HepG2 (cell line): ENCODE results near the gene SLC4A5. TPM values are rescaled to one million over a fixed set of nuclear protein-coding genes. Genes with fewer than 3 reads are reported as not detected.

Source experiments
- ATAC-seq: fragments of 200-7000 bp; cut with Tn5 transposase; 3 replicates; pipeline ENCODE4 v1.9.1; 2020; ENCODE audit warnings: mild to moderate bottlenecking, moderate library complexity
- BruUV-seq: library from RNA; stranded (reverse); fragments of 400-500 nt; replicated peaks from 2 replicates; lab custom pipeline; 2021; lab: Mats Ljungman, UMichigan
- CTCF ChIA-PET: fragments of 300-600 bp; formaldehyde crosslinking; extraction: SDS; loops from one replicate; lab custom pipeline; 2021; ENCODE audit warnings: low total read pairs, inconsistent platforms, low intra/inter-chr PET ratio; lab: Yijun Ruan, JAX
- POLR2A ChIA-PET: fragments of 350-600 bp; sonication (Branson Sonifier 250); formaldehyde crosslinking; loops from one replicate; lab custom pipeline; 2020; ENCODE audit warnings: antibody characterized with exemption, inconsistent platforms; lab: Yijun Ruan, JAX
- DNase-seq: peaks from one replicate; pipeline ENCODE4 v3.0.0-alpha.2; 2015; ENCODE audit warnings: low spot score
- FAIRE-seq: peaks from 3 replicates; lab custom pipeline; 2011; peaks lifted over from hg19 to GRCh38; lab: Jason Lieb, UNC
- H2AFZ ChIP-seq: one replicate; pipeline ENCODE4 v1.6.1; 2011; ENCODE audit warnings: low read length, inconsistent platforms
- H3K27ac ChIP-seq: fragments of 300-600 bp; 3 replicates; pipeline ENCODE4 v1.8.0; 2011; ENCODE audit warnings: mixed run types, mild to moderate bottlenecking, mixed read lengths, low read length, inconsistent platforms; ENCODE audit not compliant: insufficient read depth; ENCODE audit errors: extremely low read length
- H3K27me3 ChIP-seq, 2 experiments: fragments of 200-600 bp in 1 of 2; 2 replicates in 1 of 2; 3 replicates in 1 of 2; pipeline versions ENCODE4 v1.6.0 to v1.8.0; 2011; ENCODE audit warnings: low read length in 2 of 2, mild to moderate bottlenecking in 2 of 2, moderate library complexity in 2 of 2, inconsistent platforms in 1 of 2; ENCODE audit not compliant: insufficient read depth in 2 of 2, control insufficient read depth in 1 of 2
- H3K36me3 ChIP-seq, 2 experiments: fragments of 200-600 bp in 1 of 2; replicated peaks in 1 of 2; 2 replicates in 1 of 2; 3 replicates in 1 of 2; pipeline versions ENCODE4 v1.5.1 to v1.8.0; 2011; ENCODE audit warnings: low read length in 2 of 2, inconsistent platforms in 1 of 2; ENCODE audit not compliant: insufficient read depth in 2 of 2, control insufficient read depth in 1 of 2
- H3K4me1 ChIP-seq: 2 replicates; pipeline ENCODE4 v1.5.1; 2012; ENCODE audit warnings: low read length, inconsistent platforms; ENCODE audit not compliant: insufficient read depth
- H3K4me2 ChIP-seq: 2 replicates; pipeline ENCODE4 v1.6.0; 2011; ENCODE audit warnings: low read depth, low read length, inconsistent platforms
- H3K4me3 ChIP-seq, 3 experiments: fragments of 200-600 bp in 1 of 3; sonication (generic), shearing (Covaris generic) in 1 of 3; replicated peaks in 1 of 3; 2 replicates each; pipeline ENCODE4 v1.5.1; 2011 to 2016; ENCODE audit warnings: low read length in 3 of 3, inconsistent platforms in 2 of 3, low read depth in 2 of 3, mild to moderate bottlenecking in 2 of 3, control low read depth in 1 of 3, mixed read lengths in 1 of 3; ENCODE audit not compliant: insufficient read depth in 1 of 3
- H3K79me2 ChIP-seq: one replicate; pipeline ENCODE4 v1.6.1; 2011; ENCODE audit warnings: low read length, inconsistent platforms; ENCODE audit not compliant: insufficient read depth
- H3K9ac ChIP-seq: 2 replicates; pipeline ENCODE4 v1.6.0; 2011; ENCODE audit warnings: mild to moderate bottlenecking, low read depth, low read length, inconsistent platforms; ENCODE audit not compliant: insufficient read depth
- H3K9me3 ChIP-seq: 2 replicates; pipeline ENCODE4 v1.5.1; 2012; ENCODE audit warnings: mild to moderate bottlenecking, low read length
- H4K20me1 ChIP-seq: 2 replicates; pipeline ENCODE4 v1.6.0; 2011; ENCODE audit warnings: inconsistent platforms, mild to moderate bottlenecking, low read length, moderate library complexity; ENCODE audit not compliant: insufficient read depth
- BATF2 ChIP-seq: sonication (generic); formaldehyde crosslinking; IDR thresholded peaks from 2 replicates; pipeline ENCODE4 v1.8.0; 2022; ENCODE audit warnings: mild to moderate bottlenecking, missing genetic modification reagents, moderate library complexity
- BCL3 ChIP-seq: sonication (generic); formaldehyde crosslinking; IDR thresholded peaks from 2 replicates; pipeline ENCODE4 v1.5.1; 2020; ENCODE audit warnings: mild to moderate bottlenecking, missing genetic modification reagents, moderate library complexity
- BRCA1 ChIP-seq: sonication (generic); formaldehyde crosslinking; IDR thresholded peaks from 2 replicates; pipeline ENCODE4 v1.4.0; 2020; ENCODE audit warnings: missing genetic modification reagents
- DZIP1 ChIP-seq: sonication (generic); formaldehyde crosslinking; IDR thresholded peaks from 2 replicates; pipeline ENCODE4 v1.5.0; 2020; ENCODE audit warnings: mild to moderate bottlenecking, missing genetic modification reagents
- HCFC1 ChIP-seq: fragments of 150-350 bp; IDR thresholded peaks from 2 replicates; pipeline ENCODE4 v1.6.1; 2014; ENCODE audit warnings: low read depth, low read length
- HMGA1 ChIP-seq: sonication (generic); formaldehyde crosslinking; conservative IDR thresholded peaks from 2 replicates; pipeline ENCODE4 v1.4.0; 2020; ENCODE audit warnings: missing genetic modification reagents
- MTF2 ChIP-seq: sonication (generic); formaldehyde crosslinking; IDR thresholded peaks from 2 replicates; pipeline ENCODE4 v1.5.0; 2020; ENCODE audit warnings: missing genetic modification reagents, borderline replicate concordance
- NFKB2 ChIP-seq: sonication (generic); formaldehyde crosslinking; IDR thresholded peaks from 2 replicates; pipeline ENCODE4 v1.4.0; 2020; ENCODE audit warnings: missing genetic modification reagents, borderline replicate concordance
- SETDB1 ChIP-seq: sonication (generic); formaldehyde crosslinking; IDR thresholded peaks from 2 replicates; pipeline ENCODE4 v1.5.1; 2020; ENCODE audit warnings: missing genetic modification reagents, mild to moderate bottlenecking, borderline replicate concordance
- SIN3B ChIP-seq: fragments of 150-350 bp; IDR thresholded peaks from 2 replicates; pipeline ENCODE4 v1.6.1; 2014; ENCODE audit warnings: low read length
- ZNF503 ChIP-seq: sonication (generic); formaldehyde crosslinking; IDR thresholded peaks from 2 replicates; pipeline ENCODE4 v1.4.0; 2020; ENCODE audit warnings: missing genetic modification reagents
- ZNF614 ChIP-seq: IDR thresholded peaks from 2 replicates; pipeline ENCODE4 v1.6.1; 2018; ENCODE audit warnings: missing biosample characterization, missing genetic modification reagents, inconsistent platforms, borderline replicate concordance
- WGBS: methylation state at CpG from one replicate; pipeline ENCODE4 v1.1.6; 2017; ENCODE audit warnings: low lambda C conversion rate; 5-methylcytosine and 5-hydroxymethylcytosine counted together
- in situ Hi-C: cut with HindIII; loops from 2 replicates; pipeline ENCODE4 v1.10.0; 2017; ENCODE audit warnings: low pct_unique_long_range_greater_than_20kb; ENCODE audit not compliant: extremely low pct_ligation_motif_present
- intact Hi-C: fragments of 100-400 bp; cut with micrococcal nuclease; formaldehyde crosslinking; loops from one replicate; pipeline ENCODE4 v1.10.0; 2022; ENCODE audit not compliant: unreplicated experiment
- polyA plus RNA-seq, 8 experiments: library from polyadenylated mRNA; depleted of rRNA in 3 of 8; stranded (reverse) in 7 of 8; unstranded in 1 of 8; fragments of >200 nt; fragmentation: Illumina TruSeq in 4 of 8; extraction: Trizol in 4 of 8; gene quantifications; 2 replicates each; pipeline versions ENCODE4 v1.2.1 to v1.2.3, GENCODE V29; 2011 to 2016; ENCODE audit warnings: low read depth in 4 of 8, missing spikeins in 1 of 8, mixed read lengths in 1 of 8; ENCODE audit not compliant: insufficient read depth in 1 of 8
- total RNA-seq, 5 experiments: library from RNA; depleted of rRNA; stranded (reverse); fragments of >200 nt; fragmentation: Illumina TruSeq; extraction: Trizol; gene quantifications; 2 replicates each; pipeline ENCODE4 v1.2.3, GENCODE V29; 2016; ENCODE audit warnings: low read depth in 1 of 5

Gene SLC4A5
- total and polyA plus RNA-seq, 2 of the 13 experiments (the other 11 are each of a cell fraction or from before 2014, with no cell fraction given): 0.50 TPM; not detected in 1

- no peak for TF ChIP-seq BCL3 (CRISPR knock-in tag)
- TF ChIP-seq SETDB1: no peak
These were observed 168.3 kb downstream of the SLC4A5 start (continued) for GRCh38 chr2:74174909-74175308.

- Histone ChIP-seq H3K4me3 (no peak overlapping the region), H4K20me1 (no peaks in the 10 kb centered on the region), H2AFZ (no peak overlapping the region), H3K9me3 (no peaks in the 10 kb centered on the region), H3K4me2 (no peak overlapping the region), H3K27me3 (no peaks in the 10 kb centered on the region), H3K36me3 (peaks cover 31 to 66% of the 10 kb centered on the region in 2 experiments), H3K4me1 (no peaks in the 10 kb centered on the region), H3K27ac (no peak overlapping the region), H3K9ac (no peak overlapping the region), H3K79me2 (peaks cover 9% of the 10 kb centered on the region)
- in situ Hi-C loops (no loop called here), intact Hi-C loops (no loop called here)
- ATAC-seq: no peak
- BruUV-seq: no TSS peak
- 92% methylated on average over 2 of the region's 2 CpGs for WGBS
- no peak for TF ChIP-seq HCFC1
- TF ChIP-seq BRCA1 (CRISPR knock-in tag): no peak
- TF ChIP-seq HMGA1 (CRISPR knock-in tag): no peak
- TF ChIP-seq ZNF614 (CRISPR knock-in tag): no peak
- no peak for TF ChIP-seq MTF2
- TF ChIP-seq DZIP1 (CRISPR knock-in tag): no peak
- no peak for TF ChIP-seq NFKB2 (CRISPR knock-in tag)
- TF ChIP-seq ZNF503: no peak
- no peak for TF ChIP-seq SIN3B
- TF ChIP-seq BATF2 (CRISPR knock-in tag): no peak
- no peak for DNase-seq
- ChIA-PET POLR2A (interaction anchor here (1.7 to 1.9 kb wide), 2 partner anchors 9 to 10 kb away, joined by 6 to 7 read pairs; partner anchors contain the start of gene MOB1A), CTCF (no interaction called here)
- no peak for FAIRE-seq
These were observed 174.5 kb downstream of the SLC4A5 start for GRCh38 chr2:74168739-74169138.
